Measurements from ENCODE around the gene SHISA3. TPM values are rescaled to one million over a fixed set of nuclear protein-coding genes. Genes with fewer than 3 reads are reported as not detected.

Gene SHISA3
- total and polyA plus RNA-seq, 2 experiments from 2014 or later: 0.26 to 0.65 TPM

DNA sequence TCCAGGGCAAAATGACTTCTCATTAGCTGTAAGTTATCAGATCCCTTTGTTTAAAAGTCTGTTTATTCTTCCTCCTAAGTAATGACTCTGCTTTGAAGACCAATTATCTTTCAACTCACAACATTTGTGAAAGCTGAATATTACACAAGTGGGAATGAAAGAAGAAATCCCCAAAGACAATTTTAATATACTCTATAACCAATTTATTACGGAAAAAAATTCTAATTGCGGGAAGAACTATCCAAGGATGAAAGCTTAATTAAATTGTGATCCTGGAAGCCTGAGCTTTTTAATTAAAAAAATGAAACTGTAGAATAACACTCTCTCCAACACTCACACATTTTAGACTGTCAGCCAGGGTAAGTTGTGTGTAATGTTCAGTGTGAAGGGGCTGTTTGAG lies 15.6 kb upstream of the SHISA3 start:
- H3K4me1 ChIP-seq (ENCODE audit: insufficient read depth): no peaks in the 10 kb centered on the region
- in situ Hi-C loops (cut with MboI): no loop called here
- DNase-seq: no peak
- no peaks in the 10 kb centered on the region for H4K20me1 ChIP-seq (ENCODE audit: insufficient read depth)
- no peaks in the 10 kb centered on the region for H3F3A ChIP-seq (ENCODE audit: insufficient read depth)
- H2AFZ ChIP-seq: no peak overlapping the region
- H3K27me3 ChIP-seq (replicated peaks; ENCODE audit: insufficient read depth): no peaks in the 10 kb centered on the region
- no peak overlapping the region for H3K4me2 ChIP-seq (ENCODE audit: unreplicated experiment)
- no peaks in the 10 kb centered on the region for H3K36me3 ChIP-seq (ENCODE audit: low read depth)
- no peaks in the 10 kb centered on the region for H3K9me2 ChIP-seq (ENCODE audit: insufficient read depth)
- TF ChIP-seq EZH2phosphoT487 (IDR thresholded peaks at IDR 0.05; ENCODE audit: insufficient read depth, low read depth) (no peak), EZH2 (IDR thresholded peaks at IDR 0.05; ENCODE audit: insufficient read depth, poor library complexity, severe bottlenecking) (no peak)
- H3K4me3 ChIP-seq: no peak overlapping the region
- H3K9me3 ChIP-seq (ENCODE audit: low read depth): no peaks in the 10 kb centered on the region
- H3K27ac ChIP-seq: no peak overlapping the region
- WGBS, 2 experiments (ENCODE audit: low coverage in 1 of 2, low lambda C conversion rate in 2 of 2, missing lambda C conversion rate in 2 of 2): 43 to 48% methylated on average over 2 of the region's 2 CpGs
- H3K9ac ChIP-seq: no peak overlapping the region
- no peaks in the 10 kb centered on the region for H3K79me2 ChIP-seq (ENCODE audit: insufficient read depth)

DNA sequence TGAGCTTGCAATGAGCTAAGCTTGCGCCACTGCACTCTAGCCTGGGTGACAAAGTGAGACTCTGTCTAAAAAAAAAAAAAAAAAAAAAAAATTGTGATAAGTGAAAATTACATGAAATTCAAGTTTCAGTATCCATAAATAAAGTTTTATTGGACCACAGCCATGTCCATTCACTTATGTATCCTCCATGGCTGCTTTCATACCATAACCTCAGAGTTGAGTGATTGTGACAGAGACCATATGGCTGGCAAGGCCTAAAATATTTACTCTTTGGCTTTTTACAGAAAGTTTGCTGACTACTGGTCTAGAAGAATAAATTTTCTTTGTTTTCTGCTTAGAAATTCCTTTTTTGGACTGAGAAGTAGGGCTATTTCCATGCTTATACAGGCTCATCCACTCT lies 11.8 kb upstream of the SHISA3 start:
- WGBS, 2 experiments (ENCODE audit: low coverage in 1 of 2, low lambda C conversion rate in 2 of 2, missing lambda C conversion rate in 2 of 2): 60 to 70% methylated on average over 1 of the region's 1 CpG

DNA sequence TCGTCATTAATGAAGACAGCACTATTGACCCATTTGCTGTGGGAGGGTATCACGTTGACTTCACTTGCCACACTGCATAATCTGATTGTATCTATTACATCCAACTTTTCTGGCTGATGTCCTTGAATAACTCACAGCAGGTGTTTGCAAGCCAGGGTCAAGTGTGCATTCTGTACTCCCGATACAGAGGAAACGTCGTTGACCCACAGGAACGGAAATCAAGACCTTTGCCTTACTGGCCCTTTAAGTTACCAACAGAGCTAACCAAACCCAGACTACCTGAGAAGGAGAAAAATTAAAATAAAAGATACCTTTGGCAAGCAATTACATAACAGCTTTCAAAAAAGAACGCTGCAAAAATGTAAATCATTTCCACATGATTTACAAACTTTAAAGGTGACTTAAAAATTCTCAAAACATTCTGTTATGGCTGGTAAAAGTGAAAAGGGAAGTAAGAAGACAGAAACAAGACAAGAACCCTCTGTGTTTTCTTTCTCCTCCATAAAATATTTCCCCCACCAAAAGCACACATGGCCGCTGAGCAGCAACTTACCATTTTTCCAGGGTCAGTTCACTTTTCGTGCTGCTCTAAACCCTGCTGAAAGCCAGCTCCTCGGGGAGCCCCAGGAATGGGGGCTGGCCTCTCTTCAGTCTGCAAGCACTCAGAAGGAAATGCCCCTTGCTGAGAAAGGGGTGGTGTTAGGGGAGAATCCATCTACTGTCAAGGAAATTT lies 6.5 kb upstream of the SHISA3 start:
- H3K27me3 ChIP-seq (replicated peaks; ENCODE audit: insufficient read depth): peaks cover 12% of the 10 kb centered on the region; the same call in 1 of the 2 replicates
- H2AFZ ChIP-seq: no peak overlapping the region
- H3F3A ChIP-seq (ENCODE audit: insufficient read depth): no peaks in the 10 kb centered on the region
- H4K20me1 ChIP-seq (ENCODE audit: insufficient read depth): no peaks in the 10 kb centered on the region
- no peaks in the 10 kb centered on the region for H3K4me1 ChIP-seq (ENCODE audit: insufficient read depth)
- H3K4me2 ChIP-seq (ENCODE audit: unreplicated experiment): no peak overlapping the region
- H3K36me3 ChIP-seq (ENCODE audit: low read depth): no peaks in the 10 kb centered on the region
- H3K79me2 ChIP-seq (ENCODE audit: insufficient read depth): no peaks in the 10 kb centered on the region
- in situ Hi-C loops (cut with MboI): no loop called here
- DNase-seq: no peak
- no peaks in the 10 kb centered on the region for H3K9me2 ChIP-seq (ENCODE audit: insufficient read depth)
- TF ChIP-seq EZH2phosphoT487 (IDR thresholded peaks at IDR 0.05; ENCODE audit: insufficient read depth, low read depth): no peak
- no peak for TF ChIP-seq EZH2 (IDR thresholded peaks at IDR 0.05; ENCODE audit: insufficient read depth, poor library complexity, severe bottlenecking)
- no peak overlapping the region for H3K9ac ChIP-seq
- no peak overlapping the region for H3K27ac ChIP-seq
- 33 to 37% methylated on average over 10 of the region's 10 CpGs for WGBS, 2 experiments (ENCODE audit: low coverage in 1 of 2, low lambda C conversion rate in 2 of 2, missing lambda C conversion rate in 2 of 2)
- H3K4me3 ChIP-seq: no peak overlapping the region
- H3K9me3 ChIP-seq (ENCODE audit: low read depth): no peaks in the 10 kb centered on the region

More for the DNA sequence above, 11.8 kb upstream of the SHISA3 start:
- Histone ChIP-seq H4K20me1 (ENCODE audit: insufficient read depth) (no peaks in the 10 kb centered on the region), H3K9me2 (ENCODE audit: insufficient read depth) (no peaks in the 10 kb centered on the region), H3K27ac (no peak overlapping the region), H3K79me2 (ENCODE audit: insufficient read depth) (no peaks in the 10 kb centered on the region), H3F3A (ENCODE audit: insufficient read depth) (no peaks in the 10 kb centered on the region), H3K4me3 (no peak overlapping the region), H2AFZ (no peak overlapping the region), H3K36me3 (ENCODE audit: low read depth) (no peaks in the 10 kb centered on the region), H3K27me3 (replicated peaks; ENCODE audit: insufficient read depth) (no peaks in the 10 kb centered on the region), H3K4me1 (ENCODE audit: insufficient read depth) (no peaks in the 10 kb centered on the region), H3K4me2 (ENCODE audit: unreplicated experiment) (no peak overlapping the region), H3K9me3 (ENCODE audit: low read depth) (no peaks in the 10 kb centered on the region), H3K9ac (no peak overlapping the region)
- no peak for DNase-seq
- in situ Hi-C loops (cut with MboI): no loop called here
- TF ChIP-seq EZH2phosphoT487 (IDR thresholded peaks at IDR 0.05; ENCODE audit: insufficient read depth, low read depth) (no peak), EZH2 (IDR thresholded peaks at IDR 0.05; ENCODE audit: insufficient read depth, poor library complexity, severe bottlenecking) (no peak)

DNA sequence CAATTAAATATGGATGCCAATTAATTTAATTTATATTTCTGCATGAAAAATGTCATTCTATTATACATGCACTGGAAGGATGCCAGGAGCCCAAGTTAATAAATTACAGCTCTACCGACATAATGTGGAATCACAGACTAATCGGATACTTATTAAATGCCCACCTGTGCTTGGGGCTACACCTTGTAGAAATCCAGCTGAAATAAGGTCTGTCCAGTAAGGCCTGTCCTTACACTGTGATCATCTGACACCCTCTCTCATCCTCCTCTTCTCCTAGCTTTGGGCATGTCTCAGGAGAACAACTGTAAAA lies 6.0 kb upstream of the SHISA3 start:
- Histone ChIP-seq H3K4me2 (ENCODE audit: unreplicated experiment) (no peak overlapping the region), H3K79me2 (ENCODE audit: insufficient read depth) (no peaks in the 10 kb centered on the region), H2AFZ (no peak overlapping the region), H3K9ac (no peak overlapping the region), H3K9me3 (ENCODE audit: low read depth) (no peaks in the 10 kb centered on the region), H3K36me3 (ENCODE audit: low read depth) (no peaks in the 10 kb centered on the region), H4K20me1 (ENCODE audit: insufficient read depth) (no peaks in the 10 kb centered on the region), H3K9me2 (ENCODE audit: insufficient read depth) (no peaks in the 10 kb centered on the region), H3K4me3 (no peak overlapping the region), H3K4me1 (ENCODE audit: insufficient read depth) (no peaks in the 10 kb centered on the region), H3K27me3 (replicated peaks; ENCODE audit: insufficient read depth) (peaks cover 15% of the 10 kb centered on the region), H3K27ac (no peak overlapping the region), H3F3A (ENCODE audit: insufficient read depth) (no peaks in the 10 kb centered on the region)
- in situ Hi-C loops (cut with MboI): no loop called here
- WGBS, 2 experiments (ENCODE audit: low coverage in 1 of 2, low lambda C conversion rate in 2 of 2, missing lambda C conversion rate in 2 of 2): 37 to 48% methylated on average over 2 of the region's 2 CpGs
- TF ChIP-seq EZH2 (IDR thresholded peaks at IDR 0.05; ENCODE audit: insufficient read depth, poor library complexity, severe bottlenecking): no peak
- TF ChIP-seq EZH2phosphoT487 (IDR thresholded peaks at IDR 0.05; ENCODE audit: insufficient read depth, low read depth): no peak
- DNase-seq: no peak
